ENCODE measurements around the gene BIK.
"Not testable (repeated sequence)": the region's sequence is repeated elsewhere in the genome, so short reads cannot be mapped to it uniquely, and the experiment has no call there.

The BIK gene

GRCh38 chr22:43145371-43145770 is 34.8 kb downstream of the BIK start:
- H3K9ac ChIP-seq (ENCODE audit: low read length); H3K36me3 ChIP-seq (ENCODE audit: control insufficient read depth, low read depth, low read length); H3K4me3 ChIP-seq (ENCODE audit: low read length); H3K27me3 ChIP-seq (ENCODE audit: control insufficient read depth, insufficient read depth, low read length); H3K9me3 ChIP-seq (ENCODE audit: control insufficient read depth, low read depth, low read length); H3K27ac ChIP-seq (ENCODE audit: low read length); H3K4me1 ChIP-seq (ENCODE audit: control insufficient read depth, low read depth, low read length): not testable (repeated sequence)

- not testable (repeated sequence) for H3K9me3 ChIP-seq (ENCODE audit: control insufficient read depth, low read depth, low read length); H3K4me1 ChIP-seq (ENCODE audit: control insufficient read depth, low read depth, low read length); H3K36me3 ChIP-seq (ENCODE audit: control insufficient read depth, low read depth, low read length); H3K9ac ChIP-seq (ENCODE audit: low read length); H3K27ac ChIP-seq (ENCODE audit: low read length); H3K4me3 ChIP-seq (ENCODE audit: low read length)
- peaks cover 10% of the 10 kb centered on the region for H3K27me3 ChIP-seq (ENCODE audit: control insufficient read depth, insufficient read depth, low read length)
Measured at GRCh38 chr22:43146332-43146731, 35.8 kb downstream of the BIK start.

GRCh38 chr22:43147821-43148220 is 37.3 kb downstream of the BIK start:
- Histone ChIP-seq H3K4me3 (ENCODE audit: low read length) (no peak overlapping the region), H3K27ac (ENCODE audit: low read length) (no peak overlapping the region), H3K36me3 (ENCODE audit: control insufficient read depth, low read depth, low read length) (no peaks in the 10 kb centered on the region), H3K4me1 (ENCODE audit: control insufficient read depth, low read depth, low read length) (peaks cover 5% of the 10 kb centered on the region), H3K9ac (ENCODE audit: low read length) (no peak overlapping the region), H3K9me3 (ENCODE audit: control insufficient read depth, low read depth, low read length) (no peaks in the 10 kb centered on the region), H3K27me3 (ENCODE audit: control insufficient read depth, insufficient read depth, low read length) (peaks cover 24% of the 10 kb centered on the region)

- Histone ChIP-seq H3K9me3 (ENCODE audit: control insufficient read depth, low read depth, low read length) (no peaks in the 10 kb centered on the region), H3K27me3 (ENCODE audit: control insufficient read depth, insufficient read depth, low read length) (peaks cover 24% of the 10 kb centered on the region), H3K27ac (ENCODE audit: low read length) (no peak overlapping the region), H3K9ac (ENCODE audit: low read length) (no peak overlapping the region), H3K4me3 (ENCODE audit: low read length) (no peak overlapping the region), H3K4me1 (ENCODE audit: control insufficient read depth, low read depth, low read length) (peaks cover 5% of the 10 kb centered on the region), H3K36me3 (ENCODE audit: control insufficient read depth, low read depth, low read length) (no peaks in the 10 kb centered on the region)
Measured at GRCh38 chr22:43148581-43148980, 38.0 kb downstream of the BIK start.

- H3K9ac ChIP-seq (ENCODE audit: low read length) = no peak overlapping the region
Measured at GRCh38 chr22:43150731-43151206, 40.2 kb downstream of the BIK start.

GRCh38 chr22:43151251-43152002 is 40.9 kb downstream of the BIK start, which contains the start of gene TSPO:
TSS of gene TSPO (plus strand) at chr22:43151559. CDS start at chr22:43159239, 7,680 bp downstream.
- Histone ChIP-seq H3K27me3 (ENCODE audit: control insufficient read depth, insufficient read depth, low read length) (peaks cover 24% of the 10 kb centered on the region), H3K9ac (ENCODE audit: low read length) (no peak within 1 kb of the TSS), H3K4me1 (ENCODE audit: control insufficient read depth, low read depth, low read length) (peaks cover 5% of the 10 kb centered on the region), H3K4me3 (ENCODE audit: low read length) (peak within 1 kb of the TSS; percentile 56), H3K9me3 (ENCODE audit: control insufficient read depth, low read depth, low read length) (no peaks in the 10 kb centered on the region), H3K27ac (ENCODE audit: low read length) (no peak within 1 kb of the TSS), H3K36me3 (ENCODE audit: control insufficient read depth, low read depth, low read length) (no peaks in the 10 kb centered on the region)

More at GRCh38 chr22:43150731-43151206, 40.2 kb downstream of the BIK start:
- Histone ChIP-seq H3K4me3 (ENCODE audit: low read length) (peak overlapping the region; percentile 56), H3K4me1 (ENCODE audit: control insufficient read depth, low read depth, low read length) (peaks cover 5% of the 10 kb centered on the region), H3K27ac (ENCODE audit: low read length) (no peak overlapping the region), H3K36me3 (ENCODE audit: control insufficient read depth, low read depth, low read length) (no peaks in the 10 kb centered on the region), H3K27me3 (ENCODE audit: control insufficient read depth, insufficient read depth, low read length) (peaks cover 24% of the 10 kb centered on the region), H3K9me3 (ENCODE audit: control insufficient read depth, low read depth, low read length) (no peaks in the 10 kb centered on the region)

- peak overlapping the region; percentile 56 for H3K4me3 ChIP-seq (ENCODE audit: low read length)
- no peak overlapping the region for H3K27ac ChIP-seq (ENCODE audit: low read length)
- peaks cover 24% of the 10 kb centered on the region for H3K27me3 ChIP-seq (ENCODE audit: control insufficient read depth, insufficient read depth, low read length)
- no peak overlapping the region for H3K9ac ChIP-seq (ENCODE audit: low read length)
- H3K36me3 ChIP-seq (ENCODE audit: control insufficient read depth, low read depth, low read length) = no peaks in the 10 kb centered on the region
- H3K4me1 ChIP-seq (ENCODE audit: control insufficient read depth, low read depth, low read length) = peaks cover 9% of the 10 kb centered on the region
- H3K9me3 ChIP-seq (ENCODE audit: control insufficient read depth, low read depth, low read length) = no peaks in the 10 kb centered on the region
Measured at GRCh38 chr22:43152003-43152356, 41.4 kb downstream of the BIK start.

- no peak overlapping the region for H3K9ac ChIP-seq (ENCODE audit: low read length)
Measured at GRCh38 chr22:43152357-43153071, 42.0 kb downstream of the BIK start.

GRCh38 chr22:43153899-43154298 is 43.3 kb downstream of the BIK start:
- H3K9ac ChIP-seq (ENCODE audit: low read length) = no peak overlapping the region
- H3K36me3 ChIP-seq (ENCODE audit: control insufficient read depth, low read depth, low read length) = no peaks in the 10 kb centered on the region
- no peak overlapping the region for H3K27ac ChIP-seq (ENCODE audit: low read length)
- peaks cover 24% of the 10 kb centered on the region for H3K27me3 ChIP-seq (ENCODE audit: control insufficient read depth, insufficient read depth, low read length)
- no peaks in the 10 kb centered on the region for H3K9me3 ChIP-seq (ENCODE audit: control insufficient read depth, low read depth, low read length)
- H3K4me3 ChIP-seq (ENCODE audit: low read length) = no peak overlapping the region
- peaks cover 9% of the 10 kb centered on the region for H3K4me1 ChIP-seq (ENCODE audit: control insufficient read depth, low read depth, low read length)

More at GRCh38 chr22:43152357-43153071, 42.0 kb downstream of the BIK start:
- peaks cover 9% of the 10 kb centered on the region for H3K4me1 ChIP-seq (ENCODE audit: control insufficient read depth, low read depth, low read length)
- H3K4me3 ChIP-seq (ENCODE audit: low read length) = peak overlapping the region; percentile 56
- no peaks in the 10 kb centered on the region for H3K9me3 ChIP-seq (ENCODE audit: control insufficient read depth, low read depth, low read length)
- H3K27ac ChIP-seq (ENCODE audit: low read length) = no peak overlapping the region
- H3K27me3 ChIP-seq (ENCODE audit: control insufficient read depth, insufficient read depth, low read length) = peaks cover 24% of the 10 kb centered on the region
- no peaks in the 10 kb centered on the region for H3K36me3 ChIP-seq (ENCODE audit: control insufficient read depth, low read depth, low read length)

GRCh38 chr22:43154887-43155536 is 44.5 kb downstream of the BIK start:
- Histone ChIP-seq H3K27me3 (ENCODE audit: control insufficient read depth, insufficient read depth, low read length) (peaks cover 24% of the 10 kb centered on the region), H3K36me3 (ENCODE audit: control insufficient read depth, low read depth, low read length) (no peaks in the 10 kb centered on the region), H3K4me3 (ENCODE audit: low read length) (no peak overlapping the region), H3K4me1 (ENCODE audit: control insufficient read depth, low read depth, low read length) (peaks cover 9% of the 10 kb centered on the region), H3K9me3 (ENCODE audit: control insufficient read depth, low read depth, low read length) (no peaks in the 10 kb centered on the region), H3K9ac (ENCODE audit: low read length) (no peak overlapping the region), H3K27ac (ENCODE audit: low read length) (no peak overlapping the region)

- peaks cover 9% of the 10 kb centered on the region for H3K4me1 ChIP-seq (ENCODE audit: control insufficient read depth, low read depth, low read length)
- no peak overlapping the region for H3K4me3 ChIP-seq (ENCODE audit: low read length)
- H3K9ac ChIP-seq (ENCODE audit: low read length) = no peak overlapping the region
Measured at GRCh38 chr22:43155789-43156188, 45.2 kb downstream of the BIK start.

More at GRCh38 chr22:43155789-43156188, 45.2 kb downstream of the BIK start:
- Histone ChIP-seq H3K27me3 (ENCODE audit: control insufficient read depth, insufficient read depth, low read length) (peaks cover 18% of the 10 kb centered on the region), H3K27ac (ENCODE audit: low read length) (no peak overlapping the region), H3K36me3 (ENCODE audit: control insufficient read depth, low read depth, low read length) (no peaks in the 10 kb centered on the region), H3K9me3 (ENCODE audit: control insufficient read depth, low read depth, low read length) (no peaks in the 10 kb centered on the region)

Measured in iPS-18a (cell line).